Right lobe of liver (tissue), 6 donors: ENCODE data around the gene USP40. TPM values are rescaled to one million over a fixed set of nuclear protein-coding genes. Genes with fewer than 3 reads are reported as not detected.
A peak's percentile ranks its signal among the peaks of the same experiment; 100 is the strongest.

ENCODE experiments used
- ATAC-seq, 4 donors: fragments of 200-7000 bp; cut with Tn5 transposase; one replicate each; pipeline ENCODE4 v1.9.1; 2020; ENCODE audit warnings: mild to moderate bottlenecking in 4 of 4, moderate library complexity in 4 of 4
- DNase-seq, 3 donors: peaks; one replicate each; pipeline ENCODE4 v3.0.0-alpha.2; 2020
- H3K27ac ChIP-seq, 3 donors: fragments of 200-600 bp; one replicate each; pipeline ENCODE4 v1.8.0; 2022
- H3K27me3 ChIP-seq, 2 donors: fragments of 200-600 bp; one replicate each; pipeline ENCODE4 v1.8.0; 2022
- H3K36me3 ChIP-seq, 4 donors: fragments of 200-600 bp; sonication (generic) in 1 of 4; one replicate each; pipeline versions ENCODE4 v1.5.1 to v1.8.0; 2017 to 2022; ENCODE audit warnings: control low read depth in 1 of 4
- H3K4me1 ChIP-seq, 4 donors: fragments of 200-600 bp; sonication (generic) in 1 of 4; one replicate each; pipeline versions ENCODE4 v1.5.1 to v1.8.0; 2017 to 2022; ENCODE audit warnings: control low read depth in 1 of 4
- H3K4me3 ChIP-seq, 3 donors: fragments of 200-600 bp; one replicate each; pipeline ENCODE4 v1.8.0; 2022
- H3K9me3 ChIP-seq, 4 donors: fragments of 200-600 bp; sonication (generic) in 1 of 4; one replicate each; pipeline versions ENCODE4 v1.5.1 to v1.8.0; 2017 to 2022; ENCODE audit warnings: control low read depth in 1 of 4
- POLR2A ChIP-seq: fragments of 450-650 bp; IDR thresholded peaks from one replicate; pipeline ENCODE4 v1.6.1; 2017; ENCODE audit warnings: antibody characterized with exemption, mild to moderate bottlenecking
- WGBS: methylation state at CpG from one replicate; pipeline ENCODE4 v1.1.6; 2018; ENCODE audit warnings: low coverage, low lambda C conversion rate; ENCODE audit not compliant: insufficient coverage; ENCODE audit errors: missing lambda C conversion rate; 5-methylcytosine and 5-hydroxymethylcytosine counted together
- intact Hi-C, 2 donors: fragments of 100-400 bp; cut with DNase I; formaldehyde crosslinking; loops; one replicate each; pipeline versions ENCODE4 v1.11.2 to v1.14.1; 2022
- total RNA-seq, 6 experiments: library from RNA; depleted of rRNA in 2 of 6; stranded (reverse); fragments of >200 nt in 2 of 6; fragmentation: NEBNext Ultra II Directional in 3 of 6; extraction: Animal tissue kit (Norgen Biotek cat#: 25700) in 3 of 6; gene quantifications; one replicate each; pipeline versions ENCODE4 v1.1.0 to v1.2.4, GENCODE V29; 2016 to 2023
- TF ChIP-seq, protein P1 (sequence below), 4 donors: fragments of 200-600 bp in 3 of 4; fragments of 450-650 bp in 1 of 4; IDR thresholded peaks; one replicate each; pipeline versions ENCODE4 v1.5.1 to v1.8.0; 2016 to 2022; ENCODE audit warnings: antibody characterized with exemption in 4 of 4, mild to moderate bottlenecking in 2 of 4
- donor health status: DM: no; HTN: yes; CAD: no.
- donor health status: DM: no; HTN: no; CAD: no.
- donor health status: DM: no; HTN: no; CAD: no.
- donor health status: DM: no; HTN: yes; CAD: no.
- donor health status: DM: no; HTN: yes; CAD: no.

USP40 gene
- total RNA-seq, 6 experiments from 2014 or later = 19.9 to 38.8 (median 27.0) TPM

- DNase-seq = peak in 2 of 3 donors; percentile 11 to 26
- no peak for TF ChIP-seq POLR2A
- TF ChIP-seq, protein P1, sequence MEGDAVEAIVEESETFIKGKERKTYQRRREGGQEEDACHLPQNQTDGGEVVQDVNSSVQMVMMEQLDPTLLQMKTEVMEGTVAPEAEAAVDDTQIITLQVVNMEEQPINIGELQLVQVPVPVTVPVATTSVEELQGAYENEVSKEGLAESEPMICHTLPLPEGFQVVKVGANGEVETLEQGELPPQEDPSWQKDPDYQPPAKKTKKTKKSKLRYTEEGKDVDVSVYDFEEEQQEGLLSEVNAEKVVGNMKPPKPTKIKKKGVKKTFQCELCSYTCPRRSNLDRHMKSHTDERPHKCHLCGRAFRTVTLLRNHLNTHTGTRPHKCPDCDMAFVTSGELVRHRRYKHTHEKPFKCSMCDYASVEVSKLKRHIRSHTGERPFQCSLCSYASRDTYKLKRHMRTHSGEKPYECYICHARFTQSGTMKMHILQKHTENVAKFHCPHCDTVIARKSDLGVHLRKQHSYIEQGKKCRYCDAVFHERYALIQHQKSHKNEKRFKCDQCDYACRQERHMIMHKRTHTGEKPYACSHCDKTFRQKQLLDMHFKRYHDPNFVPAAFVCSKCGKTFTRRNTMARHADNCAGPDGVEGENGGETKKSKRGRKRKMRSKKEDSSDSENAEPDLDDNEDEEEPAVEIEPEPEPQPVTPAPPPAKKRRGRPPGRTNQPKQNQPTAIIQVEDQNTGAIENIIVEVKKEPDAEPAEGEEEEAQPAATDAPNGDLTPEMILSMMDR (IDR thresholded peaks at IDR 0.05) = no peak
- Histone ChIP-seq H3K27me3 (no peaks in the 10 kb centered on the region), H3K27ac (no peak overlapping the region), H3K4me1 (no peaks in the 10 kb centered on the region), H3K9me3 (no peaks in the 10 kb centered on the region), H3K4me3 (no peak overlapping the region), H3K36me3 (peaks cover 0 to 41% (median 9%) of the 10 kb centered on the region in 4 donors)
- intact Hi-C loops = no loop called here
- ATAC-seq = no peak
- 93% methylated on average over 9 of the region's 21 CpGs for WGBS
Observed at GRCh38 chr2:233462826-233463470, 103.6 kb downstream of the USP40 start.

DNA sequence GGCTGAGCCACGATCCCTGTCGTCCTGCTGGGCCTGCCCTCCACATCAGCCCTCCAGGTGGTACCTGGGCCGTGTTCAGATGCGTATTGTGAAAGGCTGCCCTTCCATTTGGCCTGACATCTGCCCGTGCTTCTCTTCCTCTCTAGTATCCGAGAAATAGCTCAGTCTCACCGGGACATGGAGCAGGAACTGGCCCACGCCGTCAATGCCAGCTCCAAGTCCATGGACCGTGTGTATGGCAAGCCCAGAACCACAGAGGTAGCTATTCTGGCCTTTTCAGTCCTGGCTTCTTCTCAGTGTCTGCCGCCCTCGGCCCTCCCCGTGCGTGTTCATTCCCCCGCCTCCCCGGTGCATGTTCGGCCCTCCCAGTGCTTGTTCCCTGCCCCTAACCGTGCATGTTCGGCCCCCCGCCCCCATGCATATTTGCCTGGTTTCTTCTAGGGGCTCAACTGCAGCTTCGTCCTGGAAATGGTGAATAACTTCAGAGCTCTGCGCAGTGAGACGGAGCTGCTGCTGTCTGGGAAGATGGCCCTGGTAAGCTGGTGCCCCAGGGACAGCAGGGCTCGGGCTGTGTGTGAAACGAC, 104.3 kb downstream of the USP40 start:
- H3K27me3 ChIP-seq = no peaks in the 10 kb centered on the region
- H3K4me3 ChIP-seq = no peak overlapping the region
- H3K36me3 ChIP-seq = peaks cover 0 to 41% (median 11%) of the 10 kb centered on the region in 4 donors
- H3K9me3 ChIP-seq = no peaks in the 10 kb centered on the region
- 98% methylated on average over 7 of the region's 25 CpGs for WGBS
- DNase-seq (peak in 2 of 3 donors; percentile 7 to 42), ATAC-seq (no peak)
- intact Hi-C loops = no loop called here
- TF ChIP-seq POLR2A = no peak
- TF ChIP-seq, protein P1 (IDR thresholded peaks at IDR 0.05) = no peak
- H3K4me1 ChIP-seq = no peaks in the 10 kb centered on the region
- H3K27ac ChIP-seq = no peak overlapping the region

DNA sequence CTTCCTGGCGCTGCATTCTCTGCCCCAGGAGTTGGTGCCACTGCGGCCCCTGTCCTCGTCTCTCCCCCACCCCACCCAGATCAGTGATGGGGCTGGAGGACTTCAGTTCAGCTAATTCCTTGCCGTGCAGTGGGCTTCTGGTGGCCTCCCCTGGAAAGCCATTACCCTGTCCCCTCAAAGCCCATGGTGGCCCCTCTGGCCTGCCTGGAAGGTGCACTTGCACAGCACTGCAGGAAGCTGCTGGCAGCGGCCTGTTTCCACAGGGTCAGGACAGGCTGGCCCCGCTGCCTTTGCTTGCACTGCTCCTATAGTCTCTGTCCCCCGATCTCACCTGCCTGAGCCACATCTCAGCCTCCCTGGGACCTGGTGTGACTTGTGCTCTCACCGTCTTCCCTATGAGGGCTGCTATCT, 105.1 kb downstream of the USP40 start:
- intact Hi-C loops = no loop called here
- ATAC-seq (no peak), DNase-seq (peak in 1 of 3 donors; percentile 17)
- no peaks in the 10 kb centered on the region for H3K9me3 ChIP-seq
- WGBS = no CpG with 5 or more reads among the region's 8 CpGs
- H3K27ac ChIP-seq = no peak overlapping the region
- H3K36me3 ChIP-seq = peaks cover 0 to 44% (median 11%) of the 10 kb centered on the region in 4 donors
- H3K4me1 ChIP-seq = no peaks in the 10 kb centered on the region
- TF ChIP-seq POLR2A = no peak
- TF ChIP-seq, protein P1 (IDR thresholded peaks at IDR 0.05) = no peak
- no peaks in the 10 kb centered on the region for H3K27me3 ChIP-seq
- no peak overlapping the region for H3K4me3 ChIP-seq

DNA sequence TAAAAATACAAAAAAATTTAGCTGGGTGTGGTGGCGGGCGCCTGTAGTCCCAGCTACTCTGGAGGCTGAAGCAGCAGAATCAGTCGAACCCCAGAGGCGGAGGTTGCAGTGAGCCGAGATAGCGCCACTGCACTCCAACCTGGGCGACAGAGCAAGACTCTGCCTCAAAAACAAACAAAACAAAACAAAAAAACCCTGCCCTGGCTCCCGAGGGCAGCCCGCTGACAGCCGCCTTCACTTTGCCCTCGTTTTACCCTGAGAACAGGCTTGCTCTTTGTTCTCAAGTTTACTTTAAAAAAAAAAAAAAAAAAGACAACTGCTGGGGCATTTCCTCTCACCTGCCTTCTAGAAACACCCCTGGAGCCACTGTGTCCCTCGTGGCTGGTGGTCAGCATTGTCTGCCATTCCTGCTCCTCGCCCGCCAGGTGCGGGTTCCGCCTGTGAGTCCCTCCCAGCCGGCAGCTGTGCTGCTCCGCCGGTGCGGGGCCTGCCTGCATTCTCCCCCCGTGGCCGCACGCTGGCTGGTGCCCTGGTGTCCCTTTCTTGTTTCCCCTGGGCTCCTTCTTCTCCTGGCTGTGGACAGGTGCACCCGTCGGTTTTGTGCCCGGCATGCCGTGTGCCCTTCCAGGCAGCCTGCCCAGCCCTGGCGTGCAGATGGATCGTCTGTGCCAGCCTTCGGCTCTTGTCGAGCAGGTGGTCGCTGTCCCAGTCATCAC, 105.7 kb downstream of the USP40 start:
- Histone ChIP-seq H3K9me3 (no peaks in the 10 kb centered on the region), H3K36me3 (peaks cover 0 to 41% (median 11%) of the 10 kb centered on the region in 4 donors), H3K27ac (no peak overlapping the region), H3K4me1 (no peaks in the 10 kb centered on the region), H3K4me3 (no peak overlapping the region), H3K27me3 (no peaks in the 10 kb centered on the region)
- TF ChIP-seq, protein P1 (IDR thresholded peaks at IDR 0.05) = no peak
- no peak for TF ChIP-seq POLR2A
- peak in 2 of 3 donors; percentile 15 to 53 for DNase-seq
- WGBS = 50% methylated on average over 18 of the region's 32 CpGs
- peak in 3 of 4 donors; percentile 24 to 47 (median 40) for ATAC-seq
- intact Hi-C loops = no loop called here
